Naive thymus-derived CD4-positive, alpha-beta T cell (primary cell): Measurements from ENCODE around the gene RIMKLB. TPM values are rescaled to one million over a fixed set of nuclear protein-coding genes. Genes with fewer than 3 reads are reported as not detected.

ENCODE experiments used
- ATAC-seq: fragments of 150-1000 bp; cut with Tn5 transposase; 2 replicates; pipeline ENCODE4 v1.10.0; 2021; ENCODE audit warnings: mild to moderate bottlenecking, moderate library complexity
- CTCF ChIA-PET: fragments of 350-600 bp; sonication (Branson Sonifier 250); formaldehyde crosslinking; loops from one replicate; lab custom pipeline; 2021; ENCODE audit warnings: antibody characterized with exemption; lab: Charles Lee
- POLR2A ChIA-PET: fragments of 350-600 bp; sonication (Branson Sonifier 250); formaldehyde crosslinking; loops from one replicate; lab custom pipeline; 2021; ENCODE audit warnings: antibody characterized with exemption, inconsistent platforms; lab: Charles Lee
- DNase-seq, 9 donors: peaks; one replicate each; pipeline versions ENCODE4 v3.0.0 to v3.0.0-alpha.2; 2020 to 2022; ENCODE audit warnings: mixed read lengths in 1 of 9
- H3K27ac ChIP-seq: one replicate; pipeline ENCODE4 v1.7.0; 2013; ENCODE audit warnings: mild to moderate bottlenecking, low read depth, low read length, moderate library complexity
- H3K27me3 ChIP-seq, 2 donors: one replicate each; pipeline ENCODE4 v1.7.0; 2013; ENCODE audit warnings: low read length in 2 of 2, mild to moderate bottlenecking in 2 of 2, moderate library complexity in 2 of 2; ENCODE audit not compliant: control insufficient read depth in 2 of 2, insufficient read depth in 2 of 2
- H3K36me3 ChIP-seq, 3 experiments: 1 replicate in 2 of 3; 2 replicates in 1 of 3; pipeline ENCODE4 v1.7.0; 2013; ENCODE audit warnings: low read length in 3 of 3, mild to moderate bottlenecking in 3 of 3, moderate library complexity in 1 of 3; ENCODE audit not compliant: insufficient read depth in 3 of 3, control insufficient read depth in 2 of 3
- H3K4me1 ChIP-seq, 2 donors: one replicate each; pipeline ENCODE4 v1.7.0; 2013; ENCODE audit warnings: low read length in 2 of 2, mild to moderate bottlenecking in 2 of 2, moderate library complexity in 1 of 2; ENCODE audit not compliant: control insufficient read depth in 2 of 2, insufficient read depth in 2 of 2
- H3K4me3 ChIP-seq: 2 replicates; pipeline ENCODE4 v1.7.0; 2013; ENCODE audit warnings: mild to moderate bottlenecking, low read length
- H3K9me3 ChIP-seq, 3 experiments: 1 replicate in 2 of 3; 2 replicates in 1 of 3; pipeline ENCODE4 v1.7.0; 2013; ENCODE audit warnings: low read length in 3 of 3; ENCODE audit not compliant: control insufficient read depth in 2 of 3
- H3K27ac Mint-ChIP-seq, 9 donors: one replicate each; pipeline ENCODE4 v1.8.0; 2020 to 2022; ENCODE audit warnings: mixed read lengths in 9 of 9, mild to moderate bottlenecking in 8 of 9, moderate library complexity in 5 of 9, inconsistent platforms in 2 of 9
- H3K27me3 Mint-ChIP-seq, 5 donors: one replicate each; pipeline ENCODE4 v1.8.0; 2021 to 2022; ENCODE audit warnings: mixed read lengths in 5 of 5, mild to moderate bottlenecking in 1 of 5
- H3K36me3 Mint-ChIP-seq, 5 donors: one replicate each; pipeline ENCODE4 v1.8.0; 2020 to 2022; ENCODE audit warnings: mixed read lengths in 5 of 5, mild to moderate bottlenecking in 3 of 5, inconsistent platforms in 1 of 5
- H3K4me1 Mint-ChIP-seq, 7 donors: one replicate each; pipeline ENCODE4 v1.8.0; 2020 to 2022; ENCODE audit warnings: mixed read lengths in 7 of 7, mild to moderate bottlenecking in 3 of 7, inconsistent platforms in 1 of 7
- H3K4me3 Mint-ChIP-seq, 10 donors: one replicate each; pipeline ENCODE4 v1.8.0; 2020 to 2022; ENCODE audit warnings: mild to moderate bottlenecking in 10 of 10, mixed read lengths in 10 of 10, moderate library complexity in 6 of 10, inconsistent platforms in 2 of 10
- H3K9me3 Mint-ChIP-seq, 11 donors: one replicate each; pipeline ENCODE4 v1.8.0; 2020 to 2022; ENCODE audit warnings: mixed read lengths in 11 of 11, mild to moderate bottlenecking in 4 of 11, inconsistent platforms in 1 of 11, moderate library complexity in 1 of 11
- intact Hi-C, 2 donors: fragments of 100-400 bp; cut with micrococcal nuclease; formaldehyde crosslinking; loops; one replicate each; pipeline ENCODE4 v1.15.1; 2023
- polyA plus RNA-seq, 2 donors: library from polyadenylated mRNA; unstranded; fragments of 300-500 nt; fragmentation: Illumina TruSeq; gene quantifications; one replicate each; pipeline ENCODE4 v1.2.3, GENCODE V29; 2021
- total RNA-seq, 6 experiments: library from RNA in 5 of 6; stranded (reverse) in 5 of 6; gene quantifications; 1 replicate in 5 of 6; 2 replicates in 1 of 6; pipeline ENCODE4 v1.2.3 and lab custom pipeline; 2021 to 2026

Gene RIMKLB
- total and polyA plus RNA-seq, 7 experiments from 2014 or later: 1.8 to 31.3 (median 13.3) TPM

DNA sequence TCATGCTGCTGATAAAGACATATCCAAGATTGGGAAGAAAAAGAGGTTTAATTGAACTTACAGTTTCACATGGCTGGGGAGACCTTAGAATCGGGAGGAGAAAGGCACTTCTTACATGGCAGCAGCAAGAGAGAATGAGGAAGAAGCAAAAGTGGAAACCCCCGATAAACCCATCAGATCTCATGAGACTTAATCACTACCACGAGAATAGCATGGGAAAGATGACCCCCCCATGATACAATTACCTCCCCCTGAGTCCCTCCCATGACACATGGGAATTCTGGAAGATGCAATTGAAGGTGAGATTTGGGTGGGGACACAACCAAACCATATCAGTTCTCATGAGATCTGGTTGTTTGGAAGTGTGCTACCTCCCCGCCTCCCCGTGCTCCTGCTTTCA lies 25.4 kb upstream of the RIMKLB start:
- CTCF ChIA-PET: interaction anchor here (1.3 kb wide), 1 partner anchor 9 kb away, joined by 5 read pairs; no protein-coding TSS in a partner anchor
- H3K36me3 Mint-ChIP-seq: no peaks in the 10 kb centered on the region

GRCh38 chr12:8675591-8676036 lies 22.2 kb upstream of the RIMKLB start:
- ATAC-seq: no peak
- peaks cover 0 to 14% (median 8%) of the 10 kb centered on the region in 7 donors for H3K4me1 Mint-ChIP-seq
- Histone ChIP-seq H3K36me3 (no peaks in the 10 kb centered on the region), H3K4me1 (peaks cover 0 to 3% of the 10 kb centered on the region in 2 donors), H3K27ac (no peak overlapping the region), H3K27me3 (no peaks in the 10 kb centered on the region), H3K9me3 (no peaks in the 10 kb centered on the region), H3K4me3 (no peak overlapping the region)
- peak overlapping the region in 5 of 9 donors; percentile 0 to 65 (median 16) for H3K27ac Mint-ChIP-seq
- CTCF ChIA-PET: interaction anchor here (0.7 to 5.1 kb wide), 2 partner anchors 327 to 374 kb away, joined by 5 to 28 read pairs; no protein-coding TSS in a partner anchor
- POLR2A ChIA-PET: interaction anchor here (1.3 kb wide), 1 partner anchor 15 kb away, joined by 3 read pairs; no protein-coding TSS in a partner anchor
- intact Hi-C loops: no loop called here
- DNase-seq: no peak
- peaks cover 0 to 1% (median 0%) of the 10 kb centered on the region in 11 donors for H3K9me3 Mint-ChIP-seq
- H3K4me3 Mint-ChIP-seq: no peak overlapping the region
- no peaks in the 10 kb centered on the region for H3K36me3 Mint-ChIP-seq
- H3K27me3 Mint-ChIP-seq: peaks cover 0 to 5% (median 0%) of the 10 kb centered on the region in 5 donors

More for the DNA sequence above, 25.4 kb upstream of the RIMKLB start:
- Mint-ChIP-seq H3K27me3 (peaks cover 0 to 15% (median 0%) of the 10 kb centered on the region in 5 donors), H3K27ac (no peak overlapping the region), H3K9me3 (peaks cover 0 to 1% (median 0%) of the 10 kb centered on the region in 11 donors), H3K4me3 (no peak overlapping the region), H3K4me1 (peaks cover 0 to 12% (median 8%) of the 10 kb centered on the region in 7 donors)
- Histone ChIP-seq H3K36me3 (no peaks in the 10 kb centered on the region), H3K9me3 (no peaks in the 10 kb centered on the region), H3K4me3 (no peak overlapping the region), H3K4me1 (peaks cover 0 to 3% of the 10 kb centered on the region in 2 donors), H3K27ac (no peak overlapping the region), H3K27me3 (no peaks in the 10 kb centered on the region)
- intact Hi-C loops: no loop called here
- no peak for ATAC-seq
- DNase-seq: no peak
- POLR2A ChIA-PET: no interaction called here

DNA sequence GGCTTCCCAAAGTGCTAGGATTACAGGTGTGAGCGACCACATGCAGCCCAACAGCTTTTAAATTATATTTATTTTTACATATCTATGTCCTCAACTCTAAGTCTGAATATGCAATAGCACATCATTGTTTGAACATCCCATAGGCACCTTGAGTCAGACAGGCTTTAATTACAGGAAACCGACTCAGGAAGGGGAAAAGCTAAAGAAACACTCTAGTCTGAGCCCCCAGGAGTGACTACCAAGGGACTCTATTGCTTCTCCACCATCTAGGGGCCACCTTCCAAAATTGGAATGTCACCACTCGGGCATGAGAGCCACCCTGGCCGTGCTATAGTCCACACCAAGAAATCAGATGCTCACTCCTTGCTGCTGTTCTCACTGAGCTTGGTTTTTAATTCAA lies 21.1 kb upstream of the RIMKLB start:
- Mint-ChIP-seq H3K4me3 (no peak overlapping the region), H3K27me3 (peaks cover 0 to 7% (median 0%) of the 10 kb centered on the region in 5 donors), H3K36me3 (no peaks in the 10 kb centered on the region), H3K27ac (no peak overlapping the region), H3K4me1 (peaks cover 0 to 14% (median 8%) of the 10 kb centered on the region in 7 donors), H3K9me3 (no peaks in the 10 kb centered on the region)
- no peak for DNase-seq
- Histone ChIP-seq H3K27me3 (no peaks in the 10 kb centered on the region), H3K4me3 (no peak overlapping the region), H3K4me1 (peaks cover 0 to 3% of the 10 kb centered on the region in 2 donors), H3K9me3 (no peaks in the 10 kb centered on the region), H3K27ac (no peak overlapping the region), H3K36me3 (no peaks in the 10 kb centered on the region)
- intact Hi-C loops: no loop called here
- CTCF ChIA-PET: interaction anchor here (1.1 to 5.1 kb wide), 3 partner anchors 184 to 373 kb away, joined by 4 to 28 read pairs (median 5); no protein-coding TSS in a partner anchor
- ATAC-seq: no peak
- POLR2A ChIA-PET: interaction anchor here (1.3 kb wide), 1 partner anchor 14 kb away, joined by 3 read pairs; no protein-coding TSS in a partner anchor

DNA sequence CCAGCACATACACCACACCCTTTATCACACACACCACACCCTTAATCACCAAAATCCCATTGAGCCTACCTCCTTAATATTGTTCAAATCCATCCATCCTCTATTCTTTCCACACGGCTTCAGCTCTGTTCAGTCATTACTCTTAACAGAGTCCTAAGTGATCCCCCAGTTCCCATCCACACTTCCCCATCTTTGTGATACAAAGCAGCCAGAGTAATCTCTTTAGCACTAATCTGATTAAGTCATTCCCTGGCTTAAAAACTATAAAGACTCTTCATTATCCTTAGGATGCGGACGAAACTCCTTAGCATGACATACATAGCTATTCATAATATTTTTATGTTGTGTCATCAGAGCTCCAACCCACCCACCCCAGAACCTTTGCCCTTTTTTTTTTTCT lies 20.4 kb upstream of the RIMKLB start:
- H3K36me3 Mint-ChIP-seq: no peaks in the 10 kb centered on the region
- POLR2A ChIA-PET: interaction anchor here (1.0 kb wide), 1 partner anchor 32 kb away, joined by 3 read pairs; no protein-coding TSS in a partner anchor

GRCh38 chr12:8678661-8679111 lies 19.1 kb upstream of the RIMKLB start:
- peaks cover 0 to 13% (median 0%) of the 10 kb centered on the region in 5 donors for H3K27me3 Mint-ChIP-seq
- no peak overlapping the region for H3K4me3 Mint-ChIP-seq
- peaks cover 0 to 14% (median 8%) of the 10 kb centered on the region in 7 donors for H3K4me1 Mint-ChIP-seq
- ChIA-PET CTCF (interaction anchor here (0.7 to 5.1 kb wide), 4 partner anchors 182 to 371 kb away, joined by 3 to 28 read pairs (median 6); no protein-coding TSS in a partner anchor), POLR2A (no interaction called here)
- H3K27me3 ChIP-seq: no peaks in the 10 kb centered on the region
- no peaks in the 10 kb centered on the region for H3K36me3 ChIP-seq
- no peak overlapping the region for H3K4me3 ChIP-seq
- ATAC-seq (no peak), DNase-seq (no peak)
- no peaks in the 10 kb centered on the region for H3K9me3 Mint-ChIP-seq
- peaks cover 0 to 3% of the 10 kb centered on the region in 2 donors for H3K4me1 ChIP-seq
- H3K27ac ChIP-seq: no peak overlapping the region
- H3K36me3 Mint-ChIP-seq: no peaks in the 10 kb centered on the region
- intact Hi-C loops: no loop called here
- no peak overlapping the region for H3K27ac Mint-ChIP-seq
- no peaks in the 10 kb centered on the region for H3K9me3 ChIP-seq

More for the DNA sequence above, 20.4 kb upstream of the RIMKLB start:
- Histone ChIP-seq H3K9me3 (no peaks in the 10 kb centered on the region), H3K36me3 (no peaks in the 10 kb centered on the region), H3K27ac (no peak overlapping the region), H3K4me1 (peaks cover 0 to 3% of the 10 kb centered on the region in 2 donors), H3K4me3 (no peak overlapping the region), H3K27me3 (no peaks in the 10 kb centered on the region)
- Mint-ChIP-seq H3K27me3 (peaks cover 0 to 13% (median 0%) of the 10 kb centered on the region in 5 donors), H3K4me3 (no peak overlapping the region), H3K9me3 (no peaks in the 10 kb centered on the region), H3K27ac (peak overlapping the region in 1 of 9 donors; percentile 2), H3K4me1 (peaks cover 0 to 14% (median 8%) of the 10 kb centered on the region in 7 donors)
- ATAC-seq: no peak
- CTCF ChIA-PET: interaction anchor here (1.2 to 5.1 kb wide), 3 partner anchors 183 to 372 kb away, joined by 5 to 28 read pairs (median 6); no protein-coding TSS in a partner anchor
- intact Hi-C loops: no loop called here
- DNase-seq: no peak

- ChIA-PET CTCF (interaction anchor here (1.8 to 2.6 kb wide), 3 partner anchors 16 to 371 kb away, joined by 6 to 28 read pairs (median 7); no protein-coding TSS in a partner anchor), POLR2A (interaction anchor here (0.6 kb wide), 1 partner anchor 55 kb away, joined by 4 read pairs; no protein-coding TSS in a partner anchor)
- H3K9me3 Mint-ChIP-seq: no peaks in the 10 kb centered on the region
- no peak overlapping the region for H3K27ac ChIP-seq
- no peaks in the 10 kb centered on the region for H3K36me3 Mint-ChIP-seq
- H3K27ac Mint-ChIP-seq: no peak overlapping the region
- peaks cover 0 to under 1% of the 10 kb centered on the region in 2 donors for H3K4me1 ChIP-seq
- H3K9me3 ChIP-seq: no peaks in the 10 kb centered on the region
- DNase-seq: no peak
- H3K4me3 ChIP-seq: no peak overlapping the region
- ATAC-seq: no peak
- intact Hi-C loops: no loop called here
- no peaks in the 10 kb centered on the region for H3K27me3 ChIP-seq
- no peaks in the 10 kb centered on the region for H3K36me3 ChIP-seq
- H3K4me3 Mint-ChIP-seq: no peak overlapping the region
- peaks cover 0 to 14% (median 0%) of the 10 kb centered on the region in 5 donors for H3K27me3 Mint-ChIP-seq
- H3K4me1 Mint-ChIP-seq: peaks cover 0 to 9% (median 4%) of the 10 kb centered on the region in 7 donors
Observed at GRCh38 chr12:8680533-8680932, 17.3 kb upstream of the RIMKLB start.
